ENCODE data around the gene FAM78B. TPM values are rescaled to one million over a fixed set of nuclear protein-coding genes. Genes with fewer than 3 reads are reported as not detected.

FAM78B gene
- total RNA-seq, 2 experiments from 2014 or later, result 0.11 TPM; not detected in 1

DNA sequence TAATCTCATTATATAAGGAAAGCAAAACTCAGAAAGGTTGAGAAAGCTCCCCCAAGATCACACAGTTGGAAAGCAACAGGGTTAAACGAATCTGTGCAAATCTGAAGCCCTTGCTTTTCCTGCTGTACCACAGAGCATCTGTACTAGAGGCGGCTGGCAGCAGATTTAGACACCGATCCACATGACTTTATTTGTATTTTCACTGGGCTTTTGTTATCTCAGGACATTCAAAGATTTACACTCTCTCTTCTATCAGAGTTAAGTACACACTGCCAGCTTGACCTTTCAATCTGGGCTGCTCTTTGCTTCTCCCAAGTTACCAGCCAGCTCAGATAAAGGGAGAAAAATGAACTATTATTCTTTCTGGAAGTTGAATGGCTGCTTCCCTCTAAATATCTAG is 146.6 kb downstream of the FAM78B start:
- Mint-ChIP-seq H3K27ac (no peak overlapping the region), H3K27me3 (peaks cover 32% of the 10 kb centered on the region), H3K4me1 (ENCODE audit: low read depth) (no peaks in the 10 kb centered on the region), H3K36me3 (ENCODE audit: low read depth) (no peaks in the 10 kb centered on the region), H3K9me3 (no peaks in the 10 kb centered on the region), H3K4me3 (no peak overlapping the region)
- intact Hi-C loops (cut with DNase I, micrococcal nuclease), result no loop called here
- no peak for TF ChIP-seq CTCF (IDR thresholded peaks at IDR 0.05)
- Histone ChIP-seq H3K4me1 (ENCODE audit: insufficient read depth, low read length) (no peaks in the 10 kb centered on the region), H3K9me3 (ENCODE audit: control insufficient read depth in 1 of 2, insufficient read depth in 1 of 2, low read length in 2 of 2) (peaks cover 0 to 3% of the 10 kb centered on the region in 2 experiments), H3K27ac (ENCODE audit: low read depth in 1 of 2, low read length in 2 of 2) (no peak overlapping the region), H3K36me3 (ENCODE audit: insufficient read depth, low read length) (no peaks in the 10 kb centered on the region), H3K4me3 (ENCODE audit: low read length) (no peak overlapping the region), H3K27me3 (ENCODE audit: control insufficient read depth in 1 of 2, insufficient read depth in 2 of 2, low read length in 2 of 2) (peaks cover 0 to 7% of the 10 kb centered on the region in 2 experiments)
- DNase-seq, result no peak
- no peak for ATAC-seq (ENCODE audit: poor library complexity)
- POLR2A ChIA-PET, result no interaction called here
- CTCF ChIA-PET, result no interaction called here

Small RNAs within 50 kb of the gene (microRNA-seq; reads per million reads assigned to microRNA genes)
- not detected for gene MIR921 (ENCODE audit: borderline microRNAs expressed, borderline replicate concordance)
